IMR-90 (cell line): ENCODE measurements around the gene CDC42EP4. TPM values are rescaled to one million over a fixed set of nuclear protein-coding genes. Genes with fewer than 3 reads are reported as not detected.

ENCODE experiments used
- ATAC-seq: fragments of 200-7000 bp; cut with Tn5 transposase; 2 replicates; pipeline ENCODE4 v1.9.1; 2020; ENCODE audit warnings: low read depth, mild to moderate bottlenecking, moderate library complexity
- BruUV-seq: library from RNA; stranded (reverse); fragments of 400-500 nt; replicated peaks from 2 replicates; lab custom pipeline; 2021; lab: Mats Ljungman, UMichigan
- CTCF ChIA-PET: fragments of 300-600 bp; formaldehyde crosslinking; extraction: SDS; loops from one replicate; lab custom pipeline; 2021; ENCODE audit warnings: antibody characterized with exemption; lab: Yijun Ruan, JAX
- POLR2A ChIA-PET: fragments of 300-600 bp; sonication (Branson Sonifier 250); formaldehyde crosslinking; loops from one replicate; lab custom pipeline; 2022; ENCODE audit warnings: antibody characterized with exemption; ENCODE audit not compliant: unreplicated experiment; lab: Charles Lee
- DNase-seq: peaks from one replicate; pipeline ENCODE4 v3.0.0; 2013
- H2AFZ ChIP-seq: replicated peaks from 2 replicates; pipeline ENCODE3; 2013; ENCODE audit warnings: low read length, mild to moderate bottlenecking; ENCODE audit not compliant: poor library complexity
- H2AK5ac ChIP-seq: 2 replicates; pipeline ENCODE4 v1.6.1; 2013; ENCODE audit warnings: low read depth, low read length, inconsistent platforms
- H2AK9ac ChIP-seq: replicated peaks from 2 replicates; pipeline ENCODE3; 2013; ENCODE audit warnings: mild to moderate bottlenecking, low read depth, low read length, moderate library complexity; ENCODE audit not compliant: poor library complexity
- H2BK120ac ChIP-seq: 2 replicates; pipeline ENCODE4 v1.6.1; 2013; ENCODE audit warnings: low read depth, low read length, inconsistent platforms
- H2BK15ac ChIP-seq: 3 replicates; pipeline ENCODE4 v1.6.1; 2013; ENCODE audit warnings: low read depth, low read length, inconsistent platforms
- H2BK20ac ChIP-seq: 2 replicates; pipeline ENCODE4 v1.6.1; 2013; ENCODE audit warnings: low read depth, mild to moderate bottlenecking, inconsistent platforms, low read length, moderate library complexity
- H2BK5ac ChIP-seq: 2 replicates; pipeline ENCODE4 v1.6.1; 2013; ENCODE audit warnings: mild to moderate bottlenecking, low read depth, low read length, inconsistent platforms; ENCODE audit not compliant: poor library complexity, severe bottlenecking
- H3K14ac ChIP-seq: replicated peaks from 2 replicates; pipeline ENCODE4 v1.6.1; 2013; ENCODE audit warnings: low read depth, low read length, inconsistent platforms
- H3K18ac ChIP-seq: 2 replicates; pipeline ENCODE4 v1.6.1; 2013; ENCODE audit warnings: low read depth, low read length, control low read depth
- H3K23ac ChIP-seq: 2 replicates; pipeline ENCODE4 v1.6.1; 2013; ENCODE audit warnings: low read depth, low read length, inconsistent platforms
- H3K27ac ChIP-seq: 2 replicates; pipeline ENCODE4 v1.5.1; 2013; ENCODE audit warnings: mild to moderate bottlenecking, control low read depth, low read length; ENCODE audit not compliant: insufficient read depth
- H3K27me3 ChIP-seq: 2 replicates; pipeline ENCODE4 v1.6.1; 2013; ENCODE audit warnings: low read length; ENCODE audit not compliant: control insufficient read depth, insufficient read depth
- H3K36me3 ChIP-seq: 2 replicates; pipeline ENCODE4 v1.6.1; 2013; ENCODE audit warnings: low read length, mixed read lengths; ENCODE audit not compliant: control insufficient read depth, insufficient read depth
- H3K4ac ChIP-seq: 2 replicates; pipeline ENCODE4 v1.6.1; 2013; ENCODE audit warnings: low read depth, low read length, inconsistent platforms
- H3K4me1 ChIP-seq: 2 replicates; pipeline ENCODE4 v1.6.1; 2013; ENCODE audit warnings: low read length, mixed read lengths; ENCODE audit not compliant: control insufficient read depth, insufficient read depth
- H3K4me2 ChIP-seq: 2 replicates; pipeline ENCODE4 v1.6.1; 2013; ENCODE audit warnings: low read depth, mild to moderate bottlenecking, control low read depth, low read length, moderate library complexity
- H3K4me3 ChIP-seq: 2 replicates; pipeline ENCODE4 v1.5.1; 2013; ENCODE audit warnings: low read depth, mild to moderate bottlenecking, control low read depth, low read length, moderate library complexity; ENCODE audit not compliant: insufficient read depth
- H3K56ac ChIP-seq: 2 replicates; pipeline ENCODE4 v1.6.1; 2013; ENCODE audit warnings: low read length, inconsistent platforms; ENCODE audit not compliant: insufficient read depth; ENCODE audit errors: extremely low read depth
- H3K79me1 ChIP-seq, 2 experiments: 2 replicates each; pipeline ENCODE4 v1.6.1; 2013; ENCODE audit warnings: low read length in 2 of 2, inconsistent platforms in 1 of 2, low read depth in 1 of 2
- H3K9ac ChIP-seq: 2 replicates; pipeline ENCODE4 v1.6.1; 2013; ENCODE audit warnings: low read depth, low read length, control low read depth
- H3K9me1 ChIP-seq: 2 replicates; pipeline ENCODE4 v1.6.1; 2013; ENCODE audit warnings: low read length, inconsistent platforms; ENCODE audit not compliant: insufficient read depth
- H3K9me3 ChIP-seq: 2 replicates; pipeline ENCODE4 v1.6.1; 2013; ENCODE audit warnings: low read length; ENCODE audit not compliant: control insufficient read depth, insufficient read depth
- H4K20me1 ChIP-seq: 2 replicates; pipeline ENCODE4 v1.6.1; 2013; ENCODE audit warnings: low read length, inconsistent platforms; ENCODE audit not compliant: insufficient read depth
- H4K5ac ChIP-seq: 2 replicates; pipeline ENCODE4 v1.6.1; 2013; ENCODE audit warnings: mild to moderate bottlenecking, low read depth, low read length, control low read depth
- H4K8ac ChIP-seq, 2 experiments: 2 replicates each; pipeline ENCODE4 v1.6.1; 2013; ENCODE audit warnings: low read depth in 2 of 2, low read length in 2 of 2, control low read depth in 1 of 2, inconsistent platforms in 1 of 2
- H4K91ac ChIP-seq: 2 replicates; pipeline ENCODE4 v1.6.1; 2013; ENCODE audit warnings: low read depth, low read length, inconsistent platforms; ENCODE audit not compliant: insufficient read depth
- CEBPB ChIP-seq: IDR thresholded peaks from 2 replicates; pipeline ENCODE4 v1.6.1; 2012; ENCODE audit warnings: low read depth, low read length, improper control_type of control experiment
- CHD1 ChIP-seq: IDR thresholded peaks from 2 replicates; pipeline ENCODE4 v1.6.1; 2012; ENCODE audit warnings: low read depth, low read length, improper control_type of control experiment
- CTCF ChIP-seq: conservative IDR thresholded peaks from 2 replicates; pipeline ENCODE4 v1.5.1; 2012; ENCODE audit warnings: mild to moderate bottlenecking, low read depth, low read length, improper control_type of control experiment
- ELK1 ChIP-seq: fragments of 150-350 bp; IDR thresholded peaks from 2 replicates; pipeline ENCODE4 v1.6.1; 2016; ENCODE audit warnings: low read depth, mild to moderate bottlenecking, low read length, moderate library complexity, borderline replicate concordance
- FOS ChIP-seq: fragments of 150-350 bp; IDR thresholded peaks from 2 replicates; pipeline ENCODE4 v1.6.1; 2016; ENCODE audit warnings: low read depth, low read length
- MAFK ChIP-seq: IDR thresholded peaks from 2 replicates; pipeline ENCODE4 v1.6.1; 2012; ENCODE audit warnings: low read depth, low read length, improper control_type of control experiment
- MAZ ChIP-seq: IDR thresholded peaks from 2 replicates; pipeline ENCODE4 v1.6.1; 2012; ENCODE audit warnings: low read depth, mild to moderate bottlenecking, low read length, improper control_type of control experiment, moderate library complexity, borderline replicate concordance
- MXI1 ChIP-seq: IDR thresholded peaks from 2 replicates; pipeline ENCODE4 v1.6.1; 2012; ENCODE audit warnings: low read depth, mild to moderate bottlenecking, low read length, moderate library complexity, borderline replicate concordance
- NFE2L2 ChIP-seq: fragments of 150-350 bp; IDR thresholded peaks from 2 replicates; pipeline ENCODE4 v1.6.1; 2016; ENCODE audit warnings: low read depth, mild to moderate bottlenecking, low read length
- RCOR1 ChIP-seq: IDR thresholded peaks from 2 replicates; pipeline ENCODE4 v1.6.1; 2012; ENCODE audit warnings: mild to moderate bottlenecking, low read length, improper control_type of control experiment; ENCODE audit not compliant: insufficient replicate concordance
- SMC3 ChIP-seq: fragments of 150-350 bp; IDR thresholded peaks from 2 replicates; pipeline ENCODE4 v1.6.1; 2016; ENCODE audit warnings: low read depth, mild to moderate bottlenecking, antibody characterized with exemption, low read length, moderate library complexity
- WGBS, 2 experiments: methylation state at CpG; one replicate each; pipeline versions ENCODE4 v1.1.5 to v1.1.7; 2013; ENCODE audit warnings: missing lambda C conversion rate in 2 of 2; ENCODE audit not compliant: insufficient read length in 1 of 2; ENCODE audit errors: extremely low coverage in 2 of 2; 5-methylcytosine and 5-hydroxymethylcytosine counted together
- dilution Hi-C: fragments of 300-500 bp; cut with HindIII; formaldehyde crosslinking; loops from one replicate; pipeline ENCODE4 v1.14.3; 2018; ENCODE audit warnings: low sequenced_read_pairs; ENCODE audit not compliant: unreplicated experiment
- in situ Hi-C: fragments of 300-500 bp; cut with MboI; formaldehyde crosslinking; loops from 3 replicates; pipeline ENCODE4 v1.14.3; 2019; ENCODE audit warnings: low sequenced_read_pairs, inconsistent platforms, mixed read lengths
- intact Hi-C: fragments of 100-400 bp; cut with micrococcal nuclease; formaldehyde crosslinking; loops from 2 replicates; pipeline ENCODE4 v1.10.0; 2022
- polyA plus RNA-seq, 3 experiments: library from polyadenylated mRNA; depleted of rRNA; stranded (reverse); fragments of >200 nt; gene quantifications; 2 replicates each; pipeline ENCODE4 v1.2.3, GENCODE V29; 2012; ENCODE audit warnings: low replicate concordance in 1 of 3
- total RNA-seq: library from RNA; depleted of rRNA; stranded (reverse); fragments of >200 nt; gene quantifications from 2 replicates; pipeline ENCODE4 v1.2.3, GENCODE V29; 2012
- TF ChIP-seq, protein P1 (sequence below): fragments of 150-350 bp; IDR thresholded peaks from 2 replicates; pipeline ENCODE4 v1.6.1; 2017; ENCODE audit warnings: mild to moderate bottlenecking, antibody characterized with exemption, low read length, low read depth

The CDC42EP4 gene
- total and polyA plus RNA-seq, 2 of the 4 experiments (the other 2 are of a cell fraction), result 14.3 to 25.8 TPM

DNA sequence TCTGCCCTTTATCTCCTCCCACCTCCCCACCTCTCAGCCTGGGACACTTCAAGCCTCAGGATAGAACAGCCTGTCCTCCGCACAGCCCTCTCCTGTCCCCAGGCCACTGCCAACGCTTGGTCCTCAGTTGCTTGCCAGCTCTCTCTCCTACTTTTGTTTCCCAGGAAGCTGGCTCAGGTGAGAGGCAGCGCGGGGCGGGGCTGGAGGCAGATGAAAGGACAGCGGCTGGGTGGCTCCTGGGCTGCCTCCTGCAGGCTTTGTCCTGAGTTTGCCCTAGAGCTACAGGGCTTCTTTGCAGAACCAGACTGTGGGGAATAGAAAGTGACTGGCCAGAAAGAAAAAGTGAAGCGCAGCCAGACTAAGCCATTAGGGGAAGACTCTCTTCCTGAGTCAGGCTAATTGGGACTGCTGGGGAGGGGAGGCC lies 48.2 kb upstream of the CDC42EP4 start:
- ATAC-seq, result no peak
- dilution Hi-C loops, result no loop called here

More for the DNA sequence above, 48.2 kb upstream of the CDC42EP4 start:
- Histone ChIP-seq H3K9ac (no peak overlapping the region), H3K4me3 (no peak overlapping the region), H4K5ac (no peak overlapping the region), H4K91ac (no peak overlapping the region), H3K9me1 (no peaks in the 10 kb centered on the region), H2BK120ac (no peak overlapping the region), H3K4me1 (peaks cover 2% of the 10 kb centered on the region; the same call in 1 of the 2 replicates), H2AFZ (no peak overlapping the region), H2AK9ac (peak overlapping the region; percentile 42), H3K23ac (no peak overlapping the region), H3K18ac (no peak overlapping the region), H3K27ac (no peak overlapping the region), H4K8ac (no peak overlapping the region), H2BK15ac (no peak overlapping the region), H2AK5ac (no peak overlapping the region; the same call in 1 of the 2 replicates), H3K36me3 (no peaks in the 10 kb centered on the region), H3K14ac (no peak overlapping the region), H3K79me1 (no peaks in the 10 kb centered on the region), H3K4ac (no peak overlapping the region), H2BK20ac (no peak overlapping the region), H3K4me2 (no peak overlapping the region), H3K56ac (no peak overlapping the region), H3K27me3 (peaks cover 14% of the 10 kb centered on the region), H2BK5ac (no peak overlapping the region), H4K20me1 (no peaks in the 10 kb centered on the region), H3K9me3 (no peaks in the 10 kb centered on the region)
- no peak for DNase-seq
- 100% methylated on average over 1 of the region's 7 CpGs; no CpG with 5 or more reads in 1 of the 2 experiments for WGBS, 2 experiments
- in situ Hi-C loops, result loop anchor here (25.0 kb wide), 1 partner anchor 773 kb away; no protein-coding TSS in a partner anchor
- TF ChIP-seq CHD1, result no peak
- no peak for TF ChIP-seq CEBPB
- TF ChIP-seq, protein P1, sequence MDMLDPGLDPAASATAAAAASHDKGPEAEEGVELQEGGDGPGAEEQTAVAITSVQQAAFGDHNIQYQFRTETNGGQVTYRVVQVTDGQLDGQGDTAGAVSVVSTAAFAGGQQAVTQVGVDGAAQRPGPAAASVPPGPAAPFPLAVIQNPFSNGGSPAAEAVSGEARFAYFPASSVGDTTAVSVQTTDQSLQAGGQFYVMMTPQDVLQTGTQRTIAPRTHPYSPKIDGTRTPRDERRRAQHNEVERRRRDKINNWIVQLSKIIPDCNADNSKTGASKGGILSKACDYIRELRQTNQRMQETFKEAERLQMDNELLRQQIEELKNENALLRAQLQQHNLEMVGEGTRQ, result no peak
- no peak for TF ChIP-seq RCOR1
- TF ChIP-seq FOS, result no peak
- TF ChIP-seq ELK1, result no peak
- no peak for TF ChIP-seq MAFK
- no peak for TF ChIP-seq MXI1
- TF ChIP-seq NFE2L2, result no peak
- no peak for TF ChIP-seq SMC3
- no peak for TF ChIP-seq MAZ
- no peak for TF ChIP-seq CTCF
- POLR2A ChIA-PET, result no interaction called here
- CTCF ChIA-PET, result interaction anchor here (0.7 kb wide), 1 partner anchor 844 kb away, joined by 5 read pairs; the partner anchor contains the start of gene RPL38
- intact Hi-C loops, result no loop called here
- no TSS peak for BruUV-seq
